ENCODE results near the gene ME1.

GRCh38 chr6:83459663-83460062 is 28.8 kb upstream of the ME1 start:
- TF ChIP-seq CTCF (IDR thresholded peaks at IDR 0.05; ENCODE audit: extremely low read depth in 1 of 2, insufficient read depth in 1 of 2, low read depth in 1 of 2, low read length in 2 of 2) (no peak), POLR2A (IDR thresholded peaks at IDR 0.05; ENCODE audit: low read depth, low read length) (no peak), POLR2AphosphoS5 (IDR thresholded peaks at IDR 0.05; ENCODE audit: insufficient read depth, low read depth, low read length) (no peak), EZH2 (IDR thresholded peaks at IDR 0.05; ENCODE audit: borderline replicate concordance, low read depth, low read length, severe bottlenecking) (no peak), MAX (IDR thresholded peaks at IDR 0.05; ENCODE audit: insufficient read depth, insufficient read length) (no peak)

Data from endothelial cell of umbilical vein (primary cell).